ENCODE results near the gene PPP4C. TPM values are rescaled to one million over a fixed set of nuclear protein-coding genes. Genes with fewer than 3 reads are reported as not detected.
A peak's percentile ranks its signal among the peaks of the same experiment; 100 is the strongest.

PPP4C gene
- total RNA-seq = 10 to 100 TPM; 31.3 to 40.8 (median 36.0) TPM
- 51.8 TPM for polyA plus RNA-seq
- long read RNA-seq, donor 1, transcript PPP4C-214 (8 exons, 1,301 nt) = minor isoform, 6 of 145 reads
- long read RNA-seq, donor 1, transcript PPP4C-204 (8 exons, 941 nt) = minor isoform, 6 of 145 reads
- long read RNA-seq, donor 1, transcript PPP4C-201 (9 exons, 1,407 nt) = major isoform, 99 of 145 reads
- long read RNA-seq, donor 1, partial matches to known transcripts = 5 of 145 reads
- long read RNA-seq, donor 1, other reads (novel, unspliced or antisense) = 27 of 145 reads
- long read RNA-seq, donor 2, transcript PPP4C-201 (9 exons, 1,407 nt) = major isoform, 35 of 58 reads
- long read RNA-seq, donor 2, partial matches to known transcripts = 1 of 58 reads
- long read RNA-seq, donor 2, other reads (novel, unspliced or antisense) = 19 of 58 reads
- long read RNA-seq, donor 3, transcript PPP4C-201 (9 exons, 1,407 nt) = major isoform, 52 of 105 reads
- long read RNA-seq, donor 3, partial matches to known transcripts = 7 of 105 reads
- long read RNA-seq, donor 3, other reads (novel, unspliced or antisense) = 40 of 105 reads
- long read RNA-seq, donor 4, transcript PPP4C-201 (9 exons, 1,407 nt) = major isoform, 53 of 80 reads
- long read RNA-seq, donor 4, partial matches to known transcripts = 3 of 80 reads
- long read RNA-seq, donor 4, other reads (novel, unspliced or antisense) = 19 of 80 reads

- Histone ChIP-seq H3K4me3 (ENCODE audit: low read length) (peak within 1 kb of the TSS; percentile 82), H3K9me3 (ENCODE audit: control insufficient read depth, low read length) (no peaks in the 10 kb centered on the region), H3K4me1 (ENCODE audit: control insufficient read depth, insufficient read depth, low read length) (no peaks in the 10 kb centered on the region), H3K27ac (ENCODE audit: low read length) (peak within 1 kb of the TSS; percentile 42), H3K27me3 (ENCODE audit: control insufficient read depth, insufficient read depth) (no peaks in the 10 kb centered on the region)
- intact Hi-C loops (cut with DNase I) = no loop called here
- ATAC-seq (peak; percentile 92 to 94), DNase-seq (peak; percentile 93 to 97 (median 96))
- WGBS = 2% methylated on average over 67 of the region's 67 CpGs
Measured at GRCh38 chr16:30075503-30076275, at the start of gene PPP4C. TSS of gene PPP4C (plus strand) at chr16:30075994. CDS start at chr16:30076378, 384 bp downstream.

DNA sequence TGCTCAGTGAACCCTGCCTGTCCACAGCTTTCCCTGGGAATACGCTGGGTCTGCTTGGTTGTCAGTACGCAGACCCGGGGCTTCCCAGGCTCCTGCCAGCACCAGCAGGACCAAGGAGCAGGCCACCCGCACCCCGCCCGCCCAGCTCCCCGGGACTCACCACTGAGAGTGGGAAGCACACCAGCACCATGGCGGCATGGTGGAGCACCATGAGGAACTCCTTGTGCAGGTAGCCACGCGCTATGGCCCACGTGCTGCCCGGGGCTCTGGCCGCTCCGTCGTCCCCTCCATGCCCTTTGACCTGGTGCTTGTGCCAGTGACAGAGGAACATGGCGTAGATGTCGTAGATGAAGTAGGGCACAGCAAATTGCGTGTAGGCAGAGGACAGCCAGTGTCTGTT, 49.3 kb upstream of the PPP4C start:
- Histone ChIP-seq H3K4me1 (ENCODE audit: control insufficient read depth, insufficient read depth, low read length) (no peaks in the 10 kb centered on the region), H3K27ac (ENCODE audit: low read length) (no peak overlapping the region), H3K27me3 (ENCODE audit: control insufficient read depth, insufficient read depth) (no peaks in the 10 kb centered on the region), H3K9me3 (ENCODE audit: control insufficient read depth, low read length) (no peaks in the 10 kb centered on the region), H3K4me3 (ENCODE audit: low read length) (no peak overlapping the region)
- 87% methylated on average over 18 of the region's 18 CpGs for WGBS
- DNase-seq = peak in 1 of 3 donors; percentile 44
- ATAC-seq = no peak
- intact Hi-C loops (cut with DNase I) = loop anchor here in 2 of 4 donors (10.0 kb wide), 1 partner anchor 332 kb away; no protein-coding TSS in a partner anchor

- no peak overlapping the region for H3K27ac ChIP-seq (ENCODE audit: low read length)
- ATAC-seq (no peak), DNase-seq (peak in 1 of 3 donors; percentile 40)
- 35% methylated on average over 13 of the region's 13 CpGs for WGBS
- intact Hi-C loops (cut with DNase I) = loop anchor here in 2 of 4 donors (10.0 kb wide), 1 partner anchor 333 kb away; no protein-coding TSS in a partner anchor
- no peaks in the 10 kb centered on the region for H3K4me1 ChIP-seq (ENCODE audit: control insufficient read depth, insufficient read depth, low read length)
- no peaks in the 10 kb centered on the region for H3K27me3 ChIP-seq (ENCODE audit: control insufficient read depth, insufficient read depth)
- no peaks in the 10 kb centered on the region for H3K9me3 ChIP-seq (ENCODE audit: control insufficient read depth, low read length)
- H3K4me3 ChIP-seq (ENCODE audit: low read length) = no peak overlapping the region
Measured at GRCh38 chr16:30027588-30028437, 48.0 kb upstream of the PPP4C start.

DNA sequence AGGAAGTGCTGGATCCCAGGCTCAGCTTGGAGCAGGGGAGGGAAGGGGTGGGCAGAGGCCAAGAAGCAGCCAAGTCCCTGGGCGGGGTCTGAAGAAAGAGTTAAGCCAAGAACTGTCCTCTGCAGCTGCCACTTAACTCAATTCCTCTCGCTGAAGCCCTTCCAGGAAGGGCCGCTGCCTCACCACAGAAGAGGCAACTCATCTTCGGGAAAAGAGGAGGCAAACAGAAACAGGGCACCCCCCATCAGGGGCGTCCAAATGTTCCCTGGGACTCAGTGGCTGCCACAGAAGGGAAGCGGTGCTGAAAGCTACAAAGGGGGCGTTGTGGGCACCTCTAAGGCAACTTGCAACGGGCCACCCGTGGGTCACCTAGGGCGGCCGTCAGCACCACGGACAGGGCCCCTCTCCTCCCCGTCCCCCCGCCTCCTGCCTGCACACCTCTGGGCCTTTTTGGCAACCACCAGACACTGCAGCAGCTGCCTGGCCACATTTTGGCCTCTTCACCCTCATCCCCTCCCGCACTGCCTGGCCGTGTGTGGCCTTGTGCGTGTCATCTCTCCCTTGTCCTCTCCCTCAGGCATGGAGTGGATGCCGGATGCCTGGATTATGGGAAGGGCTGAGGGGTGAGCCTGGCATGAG, 47.2 kb upstream of the PPP4C start:
- intact Hi-C loops (cut with DNase I) = loop anchor here in 2 of 4 donors (10.0 kb wide), 1 partner anchor 334 kb away; no protein-coding TSS in a partner anchor
- Histone ChIP-seq H3K4me1 (ENCODE audit: control insufficient read depth, insufficient read depth, low read length) (no peaks in the 10 kb centered on the region), H3K27me3 (ENCODE audit: control insufficient read depth, insufficient read depth) (no peaks in the 10 kb centered on the region), H3K27ac (ENCODE audit: low read length) (no peak overlapping the region), H3K4me3 (ENCODE audit: low read length) (no peak overlapping the region), H3K9me3 (ENCODE audit: control insufficient read depth, low read length) (no peaks in the 10 kb centered on the region)
- WGBS = 12% methylated on average over 18 of the region's 18 CpGs
- ATAC-seq = peak in 1 of 2 donors; percentile 27
- peak in 1 of 3 donors; percentile 62 for DNase-seq

- ATAC-seq (no peak), DNase-seq (peak in 1 of 3 donors; percentile 49)
- Histone ChIP-seq H3K27ac (ENCODE audit: low read length) (no peak overlapping the region), H3K4me3 (ENCODE audit: low read length) (no peak overlapping the region), H3K4me1 (ENCODE audit: control insufficient read depth, insufficient read depth, low read length) (no peaks in the 10 kb centered on the region), H3K27me3 (ENCODE audit: control insufficient read depth, insufficient read depth) (no peaks in the 10 kb centered on the region), H3K9me3 (ENCODE audit: control insufficient read depth, low read length) (no peaks in the 10 kb centered on the region)
- 23% methylated on average over 23 of the region's 23 CpGs for WGBS
- intact Hi-C loops (cut with DNase I) = no loop called here
Measured at GRCh38 chr16:30030011-30030685, 45.6 kb upstream of the PPP4C start.

- Histone ChIP-seq H3K27me3 (ENCODE audit: control insufficient read depth, insufficient read depth) (no peaks in the 10 kb centered on the region), H3K9me3 (ENCODE audit: control insufficient read depth, low read length) (no peaks in the 10 kb centered on the region), H3K27ac (ENCODE audit: low read length) (no peak within 1 kb of the TSS), H3K4me3 (ENCODE audit: low read length) (no peak within 1 kb of the TSS), H3K4me1 (ENCODE audit: control insufficient read depth, insufficient read depth, low read length) (no peaks in the 10 kb centered on the region)
- DNase-seq (peak in 1 of 3 donors; percentile 54), ATAC-seq (peak in 1 of 2 donors; percentile 15)
- 1% methylated on average over 27 of the region's 27 CpGs for WGBS
- intact Hi-C loops (cut with DNase I) = no loop called here
Measured at GRCh38 chr16:30030841-30031413, 44.9 kb upstream of the PPP4C start, which contains the start of gene TLCD3B. TSS of gene TLCD3B (minus strand) at chr16:30031271. CDS start at chr16:30030527, 744 bp downstream.

- Histone ChIP-seq H3K27me3 (ENCODE audit: control insufficient read depth, insufficient read depth) (no peaks in the 10 kb centered on the region), H3K4me1 (ENCODE audit: control insufficient read depth, insufficient read depth, low read length) (no peaks in the 10 kb centered on the region), H3K4me3 (ENCODE audit: low read length) (no peak overlapping the region), H3K9me3 (ENCODE audit: control insufficient read depth, low read length) (no peaks in the 10 kb centered on the region), H3K27ac (ENCODE audit: low read length) (no peak overlapping the region)
- intact Hi-C loops (cut with DNase I) = no loop called here
- ATAC-seq (no peak), DNase-seq (no peak)
- 20% methylated on average over 11 of the region's 11 CpGs for WGBS
Measured at GRCh38 chr16:30031477-30031918, 44.3 kb upstream of the PPP4C start.

DNA sequence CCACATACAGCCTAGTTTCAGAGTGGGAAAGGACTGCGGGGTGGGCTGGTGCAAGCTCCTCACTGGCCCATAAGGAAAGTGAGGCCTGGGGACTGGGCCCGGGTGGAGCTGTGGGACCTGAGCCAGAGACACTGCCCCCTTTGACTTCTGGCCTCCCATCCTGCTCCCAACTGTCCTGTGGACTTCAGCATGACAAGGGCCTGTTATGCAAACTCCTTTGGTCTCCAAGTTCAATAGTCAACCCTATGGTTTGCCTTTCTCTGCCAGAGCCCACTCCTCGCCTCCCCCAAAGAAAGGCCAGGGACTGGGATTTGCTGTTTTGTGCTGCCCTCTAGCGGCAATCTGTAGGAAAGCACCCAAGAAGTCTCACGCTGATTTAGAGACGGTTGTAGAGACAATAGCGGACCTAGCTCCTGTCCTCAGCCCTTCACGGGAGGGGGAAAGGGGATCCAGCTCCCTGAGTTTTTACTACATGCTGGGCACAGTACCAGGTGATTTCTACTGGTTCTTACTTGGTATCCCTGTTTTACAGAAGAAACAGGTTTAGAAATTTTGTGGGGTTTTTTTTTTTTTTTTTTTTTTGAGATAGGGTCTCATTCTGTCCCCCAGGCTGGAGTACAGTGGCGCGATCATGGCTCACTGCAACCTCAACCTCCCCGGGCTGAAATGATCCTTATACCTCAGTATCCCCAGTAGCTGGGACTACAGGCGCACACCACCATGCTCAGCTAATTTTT, 43.5 kb upstream of the PPP4C start:
- Histone ChIP-seq H3K9me3 (ENCODE audit: control insufficient read depth, low read length) (no peaks in the 10 kb centered on the region), H3K27me3 (ENCODE audit: control insufficient read depth, insufficient read depth) (no peaks in the 10 kb centered on the region), H3K4me3 (ENCODE audit: low read length) (no peak overlapping the region), H3K4me1 (ENCODE audit: control insufficient read depth, insufficient read depth, low read length) (no peaks in the 10 kb centered on the region), H3K27ac (ENCODE audit: low read length) (no peak overlapping the region)
- intact Hi-C loops (cut with DNase I) = no loop called here
- WGBS = 25% methylated on average over 12 of the region's 12 CpGs
- DNase-seq = peak in 1 of 3 donors; percentile 40
- ATAC-seq = no peak

DNA sequence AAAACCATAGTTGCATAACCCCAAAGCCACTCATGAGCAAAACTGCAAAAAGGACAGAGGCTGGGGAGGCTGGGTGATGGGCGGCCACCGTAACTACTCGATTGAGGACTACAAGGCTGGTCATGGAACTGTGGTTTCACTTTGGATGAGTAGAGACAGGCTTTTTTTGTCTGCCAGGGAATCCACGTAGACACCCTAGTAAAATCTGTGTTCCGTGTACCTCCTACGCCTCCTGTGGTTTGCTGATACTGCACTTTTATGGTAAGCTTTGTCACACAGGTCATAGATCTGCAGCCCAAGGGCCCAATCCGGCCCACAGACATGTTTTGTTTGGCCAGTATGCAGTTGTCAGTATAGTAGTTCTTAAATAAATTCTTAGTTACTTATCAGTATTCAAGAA, 42.5 kb upstream of the PPP4C start:
- DNase-seq (no peak), ATAC-seq (no peak)
- Histone ChIP-seq H3K27me3 (ENCODE audit: control insufficient read depth, insufficient read depth) (no peaks in the 10 kb centered on the region), H3K27ac (ENCODE audit: low read length) (no peak overlapping the region), H3K9me3 (ENCODE audit: control insufficient read depth, low read length) (no peaks in the 10 kb centered on the region), H3K4me1 (ENCODE audit: control insufficient read depth, insufficient read depth, low read length) (no peaks in the 10 kb centered on the region), H3K4me3 (ENCODE audit: low read length) (no peak overlapping the region)
- 68% methylated on average over 7 of the region's 7 CpGs for WGBS
- intact Hi-C loops (cut with DNase I) = no loop called here

All from right cardiac atrium (tissue), 5 donors.